HCT116 (cell line): ENCODE results near the gene SCN1B. TPM values are rescaled to one million over a fixed set of nuclear protein-coding genes. Genes with fewer than 3 reads are reported as not detected.
A peak's percentile ranks its signal among the peaks of the same experiment; 100 is the strongest.
"Not testable (repeated sequence)": the region's sequence is repeated elsewhere in the genome, so short reads cannot be mapped to it uniquely, and the experiment has no call there.

Source experiments
- ATAC-seq: fragments of 200-7000 bp; cut with Tn5 transposase; 2 replicates; pipeline ENCODE4 v1.9.1; 2020; ENCODE audit warnings: mild to moderate bottlenecking, moderate library complexity
- BruUV-seq: library from RNA; stranded (reverse); fragments of 400-500 nt; replicated peaks from 2 replicates; lab custom pipeline; 2021; lab: Mats Ljungman, UMichigan
- CTCF ChIA-PET: fragments of 300-600 bp; sonication (Branson Sonifier 250); formaldehyde crosslinking; loops from one replicate; lab custom pipeline; 2021; ENCODE audit warnings: antibody characterized with exemption; lab: Charles Lee
- POLR2A ChIA-PET: fragments of 300-600, 350-600 bp; sonication (Branson Sonifier 250); formaldehyde crosslinking; loops from one replicate; lab custom pipeline; 2021; ENCODE audit warnings: antibody characterized with exemption; lab: Charles Lee
- RAD21 ChIA-PET, 2 experiments: fragments of 300-600 bp; sonication (Branson Sonifier 250); formaldehyde crosslinking; loops; one replicate each; lab custom pipeline; 2023; ENCODE audit warnings: low total read pairs in 2 of 2; ENCODE audit not compliant: uncharacterized antibody in 2 of 2, unreplicated experiment in 2 of 2, low non-redundant PET in 1 of 2; lab: Charles Lee
- DNase-seq: peaks from one replicate; pipeline ENCODE4 v3.0.0-alpha.2; 2010; ENCODE audit warnings: low read depth, low spot score
- H2AFZ ChIP-seq: fragments of 200-600 bp; shearing (Covaris generic), sonication (generic); 2 replicates; pipeline ENCODE4 v1.6.1; 2017; ENCODE audit warnings: low read depth, mixed run types, mixed read lengths, antibody characterized with exemption, low read length; ENCODE audit not compliant: poor library complexity, severe bottlenecking
- H3K27ac ChIP-seq: 2 replicates; pipeline ENCODE4 v1.5.1; 2012; ENCODE audit warnings: low read depth, low read length
- H3K27me3 ChIP-seq: fragments of 200-600 bp; sonication (generic); 2 replicates; pipeline ENCODE4 v1.6.1; 2016; ENCODE audit warnings: mixed run types, low read length, mixed read lengths; ENCODE audit not compliant: insufficient read depth
- H3K36me3 ChIP-seq, 2 experiments: fragments of 200-500 bp in 1 of 2; fragments of 200-600 bp in 1 of 2; sonication (Bioruptor generic) in 1 of 2; sonication (generic) in 1 of 2; 2 replicates each; pipeline versions ENCODE4 v1.5.1 to v1.6.1; 2014 to 2016; ENCODE audit warnings: low read length in 2 of 2, inconsistent platforms in 1 of 2, mixed read lengths in 1 of 2, mixed run types in 1 of 2; ENCODE audit not compliant: insufficient read depth in 2 of 2, control insufficient read depth in 1 of 2
- H3K4me1 ChIP-seq, 2 experiments: fragments of 200-600 bp in 1 of 2; sonication (generic) in 1 of 2; 2 replicates each; pipeline versions ENCODE4 v1.5.1 to v1.6.1; 2012 to 2017; ENCODE audit warnings: low read length in 2 of 2, inconsistent platforms in 1 of 2, mild to moderate bottlenecking in 1 of 2, mixed read lengths in 1 of 2, mixed run types in 1 of 2, moderate library complexity in 1 of 2; ENCODE audit not compliant: insufficient read depth in 2 of 2, control insufficient read depth in 1 of 2
- H3K4me2 ChIP-seq: fragments of 200-600 bp; sonication (generic); 2 replicates; pipeline ENCODE4 v1.6.1; 2017; ENCODE audit warnings: mixed run types, low read length, mixed read lengths
- H3K4me3 ChIP-seq, 2 experiments: fragments of 200-600 bp in 1 of 2; sonication (generic) in 1 of 2; replicated peaks in 1 of 2; 2 replicates each; pipeline ENCODE4 v1.5.1; 2011 to 2016; ENCODE audit warnings: low read length in 2 of 2, control low read depth in 1 of 2, low read depth in 1 of 2, mild to moderate bottlenecking in 1 of 2, mixed read lengths in 1 of 2, mixed run types in 1 of 2
- H3K79me2 ChIP-seq: fragments of 200-600 bp; sonication (generic); 2 replicates; pipeline ENCODE4 v1.6.1; 2017; ENCODE audit warnings: mild to moderate bottlenecking, mixed run types, low read length, moderate library complexity, mixed read lengths; ENCODE audit not compliant: insufficient read depth
- H3K9ac ChIP-seq: fragments of 200-600 bp; sonication (generic); 2 replicates; pipeline ENCODE4 v1.6.1; 2016; ENCODE audit warnings: low read length, mixed read lengths
- H3K9me2 ChIP-seq: fragments of 200-600 bp; sonication (generic), shearing (Covaris generic); 2 replicates; pipeline ENCODE4 v1.6.1; 2017; ENCODE audit warnings: mixed run types, mild to moderate bottlenecking, moderate library complexity; ENCODE audit not compliant: insufficient read depth
- H3K9me3 ChIP-seq, 2 experiments: fragments of 200-500 bp in 1 of 2; fragments of 200-600 bp in 1 of 2; sonication (Bioruptor generic) in 1 of 2; sonication (generic) in 1 of 2; 2 replicates each; pipeline ENCODE4 v1.6.1; 2014 to 2017; ENCODE audit warnings: low read length in 2 of 2, mixed read lengths in 2 of 2, inconsistent platforms in 1 of 2, low read depth in 1 of 2, mild to moderate bottlenecking in 1 of 2, mixed run types in 1 of 2, moderate library complexity in 1 of 2; ENCODE audit not compliant: control insufficient read depth in 1 of 2, insufficient read depth in 1 of 2
- H4K20me1 ChIP-seq: fragments of 200-600 bp; sonication (generic), shearing (Covaris generic); 2 replicates; pipeline ENCODE4 v1.6.1; 2017; ENCODE audit warnings: mixed run types, mild to moderate bottlenecking, moderate library complexity; ENCODE audit not compliant: insufficient read depth
- YY1 ChIP-seq: IDR thresholded peaks from 2 replicates; pipeline ENCODE4 v1.6.1; 2011; ENCODE audit warnings: low read length, low read depth, moderate library complexity, mild to moderate bottlenecking; ENCODE audit not compliant: insufficient replicate concordance; ENCODE audit errors: extremely low read depth
- intact Hi-C: fragments of 100-400 bp; cut with micrococcal nuclease; formaldehyde crosslinking; loops from 2 replicates; pipeline ENCODE4 v1.10.0; 2022
- total RNA-seq: library from RNA; stranded (reverse); gene quantifications from one replicate; pipeline ENCODE4 v1.2.1, GENCODE V29; 2021; ENCODE audit not compliant: unreplicated experiment

SCN1B gene
- total RNA-seq, 1 experiment from 2014 or later: 6.6 TPM

GRCh38 chr19:35027851-35028599 is 2.2 kb upstream of the SCN1B start (continued):
- no peak for TF ChIP-seq YY1
- TF ChIP-seq, all 23 proteins: peak for 0

GRCh38 chr19:35028600-35028885 is 1.7 kb upstream of the SCN1B start:
- H3K4me3 ChIP-seq, intact Hi-C loops, BruUV-seq, RAD21 ChIA-PET, POLR2A ChIA-PET, DNase-seq, H3K9ac ChIP-seq, H2AFZ ChIP-seq, ATAC-seq, CTCF ChIA-PET, H3K79me2 ChIP-seq, H3K27ac ChIP-seq, H4K20me1 ChIP-seq, H3K4me2 ChIP-seq, H3K27me3 ChIP-seq, H3K9me2 ChIP-seq, H3K9me3 ChIP-seq: not testable (repeated sequence)
- peaks cover 1 to 13% of the 10 kb centered on the region in 2 experiments; a peak in 2 of 4 replicates for H3K36me3 ChIP-seq
- peaks cover 9 to 27% of the 10 kb centered on the region in 2 experiments; a peak in 3 of 4 replicates for H3K4me1 ChIP-seq

GRCh38 chr19:35029275-35029736 is 964 bp upstream of the SCN1B start:
- H3K4me3 ChIP-seq, H3K9ac ChIP-seq, CTCF ChIA-PET, H3K27me3 ChIP-seq, H3K36me3 ChIP-seq, H3K79me2 ChIP-seq, H3K9me3 ChIP-seq, ATAC-seq, H3K9me2 ChIP-seq, POLR2A ChIA-PET, H4K20me1 ChIP-seq, DNase-seq, RAD21 ChIA-PET, H2AFZ ChIP-seq, H3K27ac ChIP-seq, intact Hi-C loops, BruUV-seq: not testable (repeated sequence)
- Histone ChIP-seq H3K4me1 (peaks cover 9 to 27% of the 10 kb centered on the region in 2 experiments; a peak in 3 of 4 replicates), H3K4me2 (peak overlapping the region; percentile 87)
